ENCODE measurements around the gene ACOT7.
"Not testable (repeated sequence)": the region's sequence is repeated elsewhere in the genome, so short reads cannot be mapped to it uniquely, and the experiment has no call there.

The ACOT7 gene

DNA sequence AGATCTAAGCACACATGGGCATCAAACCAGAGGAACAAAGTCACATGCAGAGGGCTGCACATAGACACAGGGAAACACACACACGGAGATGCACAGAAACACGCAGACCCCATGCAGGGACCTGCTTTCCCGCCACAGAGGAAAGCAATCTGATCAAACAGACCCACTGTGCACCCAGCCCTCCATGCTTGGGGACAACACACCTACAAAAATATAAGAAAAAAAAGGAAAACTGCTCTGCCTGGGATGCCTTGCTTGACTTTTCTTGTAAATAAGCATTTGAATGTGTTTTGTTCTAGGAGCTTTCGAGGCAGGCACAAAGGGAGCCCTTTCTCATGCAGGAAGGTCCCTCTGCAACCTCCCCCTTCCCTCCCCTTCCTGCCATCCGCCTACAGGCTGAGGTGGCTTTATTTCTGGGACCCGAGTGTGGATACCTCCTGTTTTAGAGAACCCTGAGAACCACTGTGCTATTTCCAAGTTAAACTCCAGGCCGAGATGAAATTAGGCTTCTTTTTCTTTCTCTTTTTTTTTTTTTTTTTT is 154.3 kb downstream of the ACOT7 start:
- DNase-seq (ENCODE audit: low spot score) (no peak), FAIRE-seq (no peak)

- DNase-seq (ENCODE audit: low spot score) (no peak), FAIRE-seq (no peak)
Observed at GRCh38 chr1:6237093-6237492, 156.5 kb downstream of the ACOT7 start.

- FAIRE-seq, result no peak
- DNase-seq (ENCODE audit: low spot score), result no peak
Observed at GRCh38 chr1:6235296-6235677, 158.3 kb downstream of the ACOT7 start.

- DNase-seq (ENCODE audit: low spot score) (no peak), FAIRE-seq (no peak)
Observed at GRCh38 chr1:6234502-6235295, 158.9 kb downstream of the ACOT7 start.

- DNase-seq (ENCODE audit: low spot score), result no peak
- FAIRE-seq, result no peak
Observed at GRCh38 chr1:6233376-6233775, 160.2 kb downstream of the ACOT7 start.

- no peak for FAIRE-seq
- no peak for DNase-seq (ENCODE audit: low spot score)
Observed at GRCh38 chr1:6225651-6226050, 167.9 kb downstream of the ACOT7 start.

DNA sequence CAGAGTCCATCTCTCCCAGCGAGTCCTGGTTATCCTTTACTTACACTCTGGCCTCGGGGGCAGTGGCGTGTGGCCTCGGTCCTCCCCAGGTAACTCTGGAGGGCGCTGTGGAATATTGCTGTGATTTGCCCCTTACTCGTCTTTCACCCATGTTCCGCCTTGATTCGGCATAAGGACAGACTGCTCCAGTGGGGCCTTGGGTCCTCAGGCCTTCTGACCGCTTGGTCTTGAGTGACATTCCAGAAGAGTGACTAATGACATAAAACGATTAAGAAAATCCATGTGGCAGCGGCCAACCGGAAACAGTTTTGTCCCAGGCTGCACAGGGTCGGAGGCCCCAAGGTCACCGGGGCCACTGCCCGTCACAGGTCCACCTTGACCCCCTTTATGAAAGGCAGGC is 168.8 kb downstream of the ACOT7 start:
- FAIRE-seq (no peak), DNase-seq (ENCODE audit: low spot score) (no peak)

DNA sequence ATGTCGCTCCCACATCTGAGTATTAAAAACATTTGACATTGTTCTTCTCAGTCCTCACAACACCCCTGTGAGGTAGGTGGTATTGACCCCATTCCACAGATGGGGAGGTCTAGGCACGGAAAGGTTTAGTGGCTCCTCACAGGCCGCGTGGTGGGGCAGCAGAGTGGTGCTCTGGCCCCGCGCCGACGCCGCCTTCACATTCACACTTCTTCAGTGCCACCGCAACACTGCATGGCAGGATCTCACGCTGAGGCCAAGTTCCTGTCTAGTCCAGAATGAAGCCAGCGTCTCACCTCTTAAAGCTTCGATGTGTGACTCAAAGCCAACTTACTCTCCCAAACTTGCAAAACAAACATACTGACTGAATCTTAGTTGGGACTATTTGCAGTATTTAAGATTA is 169.9 kb downstream of the ACOT7 start:
- DNase-seq (ENCODE audit: low spot score), result no peak
- FAIRE-seq, result no peak

DNA sequence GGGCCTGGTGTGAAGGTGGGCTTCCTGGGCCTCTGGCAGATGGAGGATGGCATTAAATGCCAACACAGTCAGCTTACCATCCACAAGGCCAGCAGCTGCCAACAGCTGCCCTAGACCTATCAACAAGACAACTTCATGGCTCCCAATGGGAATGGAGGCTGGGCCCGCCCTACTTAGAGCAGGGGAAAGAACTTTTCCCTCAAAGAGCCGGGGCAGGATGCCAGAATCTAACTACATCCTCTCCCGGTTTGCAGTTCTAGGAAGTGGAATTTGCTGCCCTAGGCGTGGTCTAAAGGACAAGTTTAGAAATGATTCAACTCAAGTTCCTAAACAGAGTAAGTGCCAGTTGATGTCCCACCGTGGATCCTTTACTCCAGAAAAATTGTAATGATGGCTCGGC is 170.9 kb downstream of the ACOT7 start:
- FAIRE-seq (no peak), DNase-seq (ENCODE audit: low spot score) (no peak)

DNA sequence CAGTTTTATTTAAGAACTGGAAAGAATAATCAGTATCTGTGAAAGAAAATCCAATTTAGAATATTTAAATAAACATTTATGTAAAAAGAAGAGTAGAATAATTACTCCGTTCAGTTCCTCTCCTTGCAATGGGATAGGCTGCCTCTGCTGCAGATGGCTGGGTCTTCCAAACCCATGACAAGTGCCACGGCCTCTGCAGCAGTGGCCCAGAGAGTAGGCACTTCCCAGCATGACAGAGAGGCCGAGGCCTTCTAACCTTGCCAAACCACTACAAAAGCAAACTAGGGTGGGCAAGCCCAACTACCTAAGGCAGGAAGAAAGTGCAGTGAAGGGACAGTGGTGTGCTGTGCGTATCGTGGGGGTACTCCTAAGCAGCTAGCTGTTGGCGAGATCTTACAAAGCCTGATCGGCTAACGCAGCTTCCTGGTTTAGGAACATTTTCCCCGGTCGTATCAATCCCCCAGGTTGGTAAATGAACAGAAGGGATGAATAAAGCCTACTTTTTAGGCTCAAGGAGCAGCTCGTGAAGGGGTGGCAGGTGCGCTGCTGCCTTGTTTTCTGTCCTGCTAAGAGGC is 172.3 kb downstream of the ACOT7 start:
- FAIRE-seq (no peak), DNase-seq (ENCODE audit: low spot score) (no peak)

GRCh38 chr1:6220236-6220635 is 173.3 kb downstream of the ACOT7 start:
- FAIRE-seq (no peak), DNase-seq (ENCODE audit: low spot score) (no peak)

- not testable (repeated sequence) for DNase-seq (ENCODE audit: low spot score); FAIRE-seq
Observed at GRCh38 chr1:6219641-6220040, 173.9 kb downstream of the ACOT7 start.

GRCh38 chr1:6218375-6219164 is 175.0 kb downstream of the ACOT7 start:
- FAIRE-seq, result no peak
- no peak for DNase-seq (ENCODE audit: low spot score)

Data from urothelium cell line (cell line).